Naive B cell (primary cell): ENCODE measurements around the gene THPO. TPM values are rescaled to one million over a fixed set of nuclear protein-coding genes. Genes with fewer than 3 reads are reported as not detected.

ENCODE experiments used
- ATAC-seq, 2 donors: fragments of 150-1000 bp; cut with Tn5 transposase; 2 replicates each; pipeline ENCODE4 v1.10.0; 2021; ENCODE audit warnings: low read depth in 2 of 2, mild to moderate bottlenecking in 2 of 2, moderate library complexity in 2 of 2
- DNase-seq: peaks from one replicate; pipeline ENCODE4 v3.0.0; 2022
- H3K27ac Mint-ChIP-seq, 6 donors: one replicate each; pipeline ENCODE4 v1.8.0; 2020 to 2022; ENCODE audit warnings: mild to moderate bottlenecking in 6 of 6, mixed read lengths in 6 of 6, moderate library complexity in 5 of 6, inconsistent platforms in 2 of 6
- H3K27me3 Mint-ChIP-seq, 3 donors: one replicate each; pipeline ENCODE4 v1.8.0; 2021 to 2022; ENCODE audit warnings: mixed read lengths in 3 of 3, mild to moderate bottlenecking in 1 of 3
- H3K36me3 Mint-ChIP-seq, 2 donors: one replicate each; pipeline ENCODE4 v1.8.0; 2020 to 2022; ENCODE audit warnings: mixed read lengths in 2 of 2, inconsistent platforms in 1 of 2, mild to moderate bottlenecking in 1 of 2
- H3K4me1 Mint-ChIP-seq, 3 donors: one replicate each; pipeline ENCODE4 v1.8.0; 2020 to 2022; ENCODE audit warnings: mixed read lengths in 3 of 3, inconsistent platforms in 1 of 3, mild to moderate bottlenecking in 1 of 3, moderate library complexity in 1 of 3
- H3K4me3 Mint-ChIP-seq, 8 donors: one replicate each; pipeline ENCODE4 v1.8.0; 2020 to 2022; ENCODE audit warnings: mild to moderate bottlenecking in 8 of 8, mixed read lengths in 8 of 8, moderate library complexity in 8 of 8, inconsistent platforms in 2 of 8
- H3K9me3 Mint-ChIP-seq, 7 donors: one replicate each; pipeline ENCODE4 v1.8.0; 2020 to 2022; ENCODE audit warnings: mixed read lengths in 7 of 7, mild to moderate bottlenecking in 5 of 7, inconsistent platforms in 2 of 7, moderate library complexity in 1 of 7
- polyA plus RNA-seq, 6 donors: library from polyadenylated mRNA; unstranded; fragments of 300-500 nt; fragmentation: Illumina TruSeq; gene quantifications; one replicate each; pipeline ENCODE4 v1.2.3, GENCODE V29; 2021; ENCODE audit warnings: low read depth in 6 of 6

THPO gene
- polyA plus RNA-seq, 6 donors from 2014 or later, result not detected

GRCh38 chr3:184381261-184382224 lies 3.5 kb upstream of the THPO start:
- no peak overlapping the region for H3K27ac Mint-ChIP-seq
- H3K4me3 Mint-ChIP-seq, result peak overlapping the region; percentile 64 to 90 (median 83)
- ATAC-seq (peak; percentile 43 to 57), DNase-seq (peak; percentile 13)
- H3K4me1 Mint-ChIP-seq, result peaks cover 6 to 20% (median 11%) of the 10 kb centered on the region in 3 donors
- H3K27me3 Mint-ChIP-seq, result peaks cover 54 to 83% (median 70%) of the 10 kb centered on the region in 3 donors
- peaks cover 0 to 7% of the 10 kb centered on the region in 2 donors for H3K36me3 Mint-ChIP-seq
- H3K9me3 Mint-ChIP-seq, result no peaks in the 10 kb centered on the region

- H3K27ac Mint-ChIP-seq, result no peak overlapping the region
- peaks cover 6 to 20% (median 11%) of the 10 kb centered on the region in 3 donors for H3K4me1 Mint-ChIP-seq
- DNase-seq, result peak; percentile 14
- peaks cover 0 to 7% of the 10 kb centered on the region in 2 donors for H3K36me3 Mint-ChIP-seq
- peak; percentile 44 to 54 for ATAC-seq
- peak overlapping the region; percentile 64 to 87 (median 78) for H3K4me3 Mint-ChIP-seq
- H3K27me3 Mint-ChIP-seq, result peaks cover 57 to 83% (median 70%) of the 10 kb centered on the region in 3 donors
- no peaks in the 10 kb centered on the region for H3K9me3 Mint-ChIP-seq
Observed at GRCh38 chr3:184380627-184381260, 2.7 kb upstream of the THPO start.

GRCh38 chr3:184380185-184380626 lies 2.2 kb upstream of the THPO start:
- Mint-ChIP-seq H3K36me3 (peaks cover 0 to 7% of the 10 kb centered on the region in 2 donors), H3K27me3 (peaks cover 60 to 87% (median 75%) of the 10 kb centered on the region in 3 donors), H3K27ac (no peak overlapping the region), H3K4me3 (peak overlapping the region in 1 of 8 donors; percentile 72), H3K9me3 (no peaks in the 10 kb centered on the region), H3K4me1 (peaks cover 6 to 20% (median 11%) of the 10 kb centered on the region in 3 donors)
- ATAC-seq, result peak; percentile 27 to 36
- DNase-seq, result no peak

- Mint-ChIP-seq H3K9me3 (no peaks in the 10 kb centered on the region), H3K27me3 (peaks cover 59 to 85% (median 71%) of the 10 kb centered on the region in 3 donors), H3K4me3 (peak within 1 kb of the TSS; percentile 70 to 87 (median 84)), H3K36me3 (peaks cover 0 to 7% of the 10 kb centered on the region in 2 donors), H3K4me1 (peaks cover 6 to 20% (median 11%) of the 10 kb centered on the region in 3 donors), H3K27ac (peak within 1 kb of the TSS in 3 of 6 donors; percentile 22 to 59 (median 47))
- DNase-seq, result no peak
- peak; percentile 5 to 11 for ATAC-seq
Observed at GRCh38 chr3:184379358-184380184, 1.6 kb upstream of the THPO start, which contains the start of gene CHRD. Gene CHRD, plus strand, starts transcription at chr3:184380054. Its CDS starts 265 bp downstream, at chr3:184380319.

- Mint-ChIP-seq H3K4me3 (peak overlapping the region; percentile 63 to 87 (median 78)), H3K27me3 (peaks cover 56 to 78% (median 64%) of the 10 kb centered on the region in 3 donors), H3K27ac (peak overlapping the region in 2 of 6 donors; percentile 22 to 59), H3K9me3 (no peaks in the 10 kb centered on the region), H3K4me1 (peaks cover 6 to 20% (median 11%) of the 10 kb centered on the region in 3 donors), H3K36me3 (peaks cover 0 to 7% of the 10 kb centered on the region in 2 donors)
- DNase-seq (no peak), ATAC-seq (no peak)
Observed at GRCh38 chr3:184378651-184379357, 797 bp upstream of the THPO start.

- peak overlapping the region in 1 of 8 donors; percentile 55 for H3K4me3 Mint-ChIP-seq
- H3K27me3 Mint-ChIP-seq, result peaks cover 55 to 66% (median 55%) of the 10 kb centered on the region in 3 donors
- no peak for ATAC-seq
Observed at GRCh38 chr3:184377374-184377773, 633 bp downstream of the THPO start.

GRCh38 chr3:184375747-184376461 lies 2.1 kb downstream of the THPO start:
- H3K36me3 Mint-ChIP-seq, result peaks cover 0 to 7% of the 10 kb centered on the region in 2 donors
- H3K9me3 Mint-ChIP-seq, result no peaks in the 10 kb centered on the region
- ATAC-seq (no peak), DNase-seq (no peak)
- peak overlapping the region in 1 of 6 donors; percentile 49 for H3K27ac Mint-ChIP-seq
- H3K4me1 Mint-ChIP-seq, result peaks cover 6 to 15% (median 12%) of the 10 kb centered on the region in 3 donors
- H3K4me3 Mint-ChIP-seq, result no peak overlapping the region
- H3K27me3 Mint-ChIP-seq, result peaks cover 45 to 52% (median 47%) of the 10 kb centered on the region in 3 donors

More at GRCh38 chr3:184377374-184377773, 633 bp downstream of the THPO start:
- H3K36me3 Mint-ChIP-seq, result peaks cover 0 to 7% of the 10 kb centered on the region in 2 donors
- H3K9me3 Mint-ChIP-seq, result no peaks in the 10 kb centered on the region
- DNase-seq, result no peak
- peaks cover 6 to 20% (median 11%) of the 10 kb centered on the region in 3 donors for H3K4me1 Mint-ChIP-seq
- H3K27ac Mint-ChIP-seq, result no peak overlapping the region

- Mint-ChIP-seq H3K27me3 (peaks cover 33 to 36% (median 35%) of the 10 kb centered on the region in 3 donors), H3K36me3 (peaks cover 0 to 4% of the 10 kb centered on the region in 2 donors), H3K9me3 (no peaks in the 10 kb centered on the region), H3K27ac (no peak overlapping the region), H3K4me1 (peaks cover 0 to 6% (median 2%) of the 10 kb centered on the region in 3 donors), H3K4me3 (no peak overlapping the region)
- ATAC-seq (no peak), DNase-seq (no peak)
Observed at GRCh38 chr3:184373422-184373821, 4.6 kb downstream of the THPO start.

- DNase-seq (no peak), ATAC-seq (no peak)
- Mint-ChIP-seq H3K4me3 (no peak overlapping the region), H3K9me3 (no peaks in the 10 kb centered on the region), H3K27me3 (peaks cover 30 to 31% (median 30%) of the 10 kb centered on the region in 3 donors), H3K36me3 (peaks cover 0 to 6% of the 10 kb centered on the region in 2 donors), H3K4me1 (peaks cover 0 to 6% (median 1%) of the 10 kb centered on the region in 3 donors), H3K27ac (peak overlapping the region in 1 of 6 donors; percentile 75)
Observed at GRCh38 chr3:184372911-184373310, 5.1 kb downstream of the THPO start.

GRCh38 chr3:184372296-184372821 lies 5.6 kb downstream of the THPO start:
- Mint-ChIP-seq H3K27ac (peak overlapping the region in 2 of 6 donors; percentile 74 to 93), H3K27me3 (peaks cover 24 to 25% (median 25%) of the 10 kb centered on the region in 3 donors)

GRCh38 chr3:184371570-184372018 lies 6.4 kb downstream of the THPO start:
- H3K4me1 Mint-ChIP-seq, result peaks cover 0 to 6% (median 2%) of the 10 kb centered on the region in 3 donors
- peaks cover 0 to 10% of the 10 kb centered on the region in 2 donors for H3K36me3 Mint-ChIP-seq
- ATAC-seq (peak; percentile 73 to 85), DNase-seq (peak; percentile 42)
- peaks cover 17% of the 10 kb centered on the region in 3 donors for H3K27me3 Mint-ChIP-seq
- peak overlapping the region in 1 of 8 donors; percentile 47 for H3K4me3 Mint-ChIP-seq
- no peaks in the 10 kb centered on the region for H3K9me3 Mint-ChIP-seq
- H3K27ac Mint-ChIP-seq, result peak overlapping the region in 1 of 6 donors; percentile 20

More at GRCh38 chr3:184372296-184372821, 5.6 kb downstream of the THPO start:
- no peaks in the 10 kb centered on the region for H3K9me3 Mint-ChIP-seq
- H3K4me1 Mint-ChIP-seq, result peaks cover 0 to 6% (median 0%) of the 10 kb centered on the region in 3 donors
- no peak overlapping the region for H3K4me3 Mint-ChIP-seq
- no peak for DNase-seq
- peaks cover 0 to 10% of the 10 kb centered on the region in 2 donors for H3K36me3 Mint-ChIP-seq
- no peak for ATAC-seq
